ENCODE data around the gene BICD2. TPM values are rescaled to one million over a fixed set of nuclear protein-coding genes. Genes with fewer than 3 reads are reported as not detected.

Gene BICD2
- total and polyA plus RNA-seq, 10 of the 15 experiments (the other 5 are each of a cell fraction or from before 2014, with no cell fraction given) = 5.3 to 25.5 (median 14.4) TPM

DNA sequence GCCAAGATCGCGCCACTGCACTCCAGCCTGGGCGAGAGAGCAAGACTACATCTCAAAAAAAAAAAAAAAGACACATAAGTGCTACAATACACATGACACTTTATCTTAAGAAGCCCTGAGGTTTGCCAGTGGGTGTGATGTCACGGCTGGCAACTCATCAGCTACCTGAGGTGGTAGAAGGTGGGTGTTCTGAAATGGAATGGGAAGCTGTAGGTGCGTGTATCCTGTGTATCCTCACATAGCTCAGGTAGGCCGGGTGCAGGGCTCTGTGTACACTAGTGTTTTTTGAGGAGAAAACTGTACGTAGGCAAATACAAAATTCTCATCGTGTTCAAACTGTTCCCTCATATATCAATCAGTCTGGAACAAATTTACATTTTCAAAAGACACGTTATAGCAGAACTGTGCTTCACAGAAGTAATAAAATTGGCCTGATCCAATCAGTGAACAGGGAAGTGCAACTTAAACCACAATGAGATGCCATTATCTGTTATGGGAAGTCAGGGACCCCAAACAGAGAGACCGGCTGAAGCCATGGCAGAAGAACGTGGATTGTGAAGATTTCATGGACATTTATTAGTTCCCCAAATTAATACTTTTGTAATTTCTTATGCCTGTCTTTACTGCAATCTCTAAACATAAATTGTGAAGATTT is 10.4 kb downstream of the BICD2 start:
- peaks cover 6% of the 10 kb centered on the region; the same call in 2 of the 3 replicates for H3K9me3 ChIP-seq (replicated peaks; ENCODE audit: control insufficient read depth, insufficient read depth, low read length)
- no peak overlapping the region for H3K27ac ChIP-seq (ENCODE audit: control insufficient read depth, insufficient read depth)
- ATAC-seq (no peak), DNase-seq (ENCODE audit: low read depth, low spot score) (no peak), FAIRE-seq (no peak)
- H3K79me2 ChIP-seq (ENCODE audit: control insufficient read depth, insufficient read depth, low read length) = peaks cover 41% of the 10 kb centered on the region
- H3K36me3 ChIP-seq (ENCODE audit: control insufficient read depth in 2 of 2, insufficient read depth in 2 of 2, low read length in 1 of 2) = peaks cover 0 to 4% of the 10 kb centered on the region in 2 experiments; a peak in 1 of 4 replicates
- ChIA-PET RAD21 (ENCODE audit: unreplicated experiment) (no interaction called here), POLR2A (interaction anchor here (0.7 kb wide), 1 partner anchor 9 kb away, joined by 3 read pairs; no protein-coding TSS in a partner anchor), CTCF (no interaction called here), SMC1A (ENCODE audit: uncharacterized antibody, unreplicated experiment) (no interaction called here)
- peaks cover 6% of the 10 kb centered on the region for H3K4me1 ChIP-seq (ENCODE audit: control insufficient read depth, insufficient read depth, low read length)
- H4K20me1 ChIP-seq (ENCODE audit: control insufficient read depth, insufficient read depth) = no peaks in the 10 kb centered on the region
- in situ Hi-C loops (cut with MboI) = no loop called here
- intact Hi-C loops (cut with micrococcal nuclease; ENCODE audit: unreplicated experiment) = no loop called here
- TSS peak; percentile 45 for BruUV-seq (replicated peaks)
- 82% methylated on average over 11 of the region's 11 CpGs for WGBS (ENCODE audit: insufficient coverage, insufficient replicate concordance, low lambda C conversion rate, missing lambda C conversion rate)
- H3K9ac ChIP-seq (ENCODE audit: control insufficient read depth, insufficient read depth, low read length) = no peak overlapping the region
- no peak overlapping the region for H3K4me3 ChIP-seq
- no peak overlapping the region for H3K4me2 ChIP-seq (ENCODE audit: control insufficient read depth, insufficient read depth)
- H3K27me3 ChIP-seq (replicated peaks in 1 of 2; ENCODE audit: control insufficient read depth in 2 of 2, insufficient read depth in 2 of 2, low read length in 1 of 2) = no peaks in the 10 kb centered on the region
- no peak for TF ChIP-seq TCF3 (IDR thresholded peaks at IDR 0.05; ENCODE audit: borderline replicate concordance, insufficient read depth, low read depth, low read length)
- no peak for TF ChIP-seq MEF2B (IDR thresholded peaks at IDR 0.05; ENCODE audit: partially characterized antibody, poor library complexity, severe bottlenecking)
- no peak for TF ChIP-seq IRF4 (IDR thresholded peaks at IDR 0.05; ENCODE audit: low read depth, low read length)
- no peak for TF ChIP-seq CREB1 (IDR thresholded peaks at IDR 0.05; ENCODE audit: low read depth)
- TF ChIP-seq HDAC2 (IDR thresholded peaks at IDR 0.05) = no peak
- no peak for TF ChIP-seq MXI1 (IDR thresholded peaks at IDR 0.05; ENCODE audit: low read depth, low read length)
- TF ChIP-seq POLR2AphosphoS2 (IDR thresholded peaks at IDR 0.05; ENCODE audit: low read depth, low read length) = no peak
- no peak for TF ChIP-seq POU2F2 (IDR thresholded peaks at IDR 0.05; ENCODE audit: borderline replicate concordance, low read depth, low read length)
- TF ChIP-seq SREBF2 (IDR thresholded peaks at IDR 0.05; ENCODE audit: low read length) = no peak
- TF ChIP-seq, protein P1, sequence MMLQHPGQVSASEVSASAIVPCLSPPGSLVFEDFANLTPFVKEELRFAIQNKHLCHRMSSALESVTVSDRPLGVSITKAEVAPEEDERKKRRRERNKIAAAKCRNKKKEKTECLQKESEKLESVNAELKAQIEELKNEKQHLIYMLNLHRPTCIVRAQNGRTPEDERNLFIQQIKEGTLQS (IDR thresholded peaks at IDR 0.05; ENCODE audit: borderline replicate concordance, extremely low read depth, low read depth, low read length) = no peak
- no peak for TF ChIP-seq CHD4 (IDR thresholded peaks at IDR 0.05)
- TF ChIP-seq PML (IDR thresholded peaks at IDR 0.05; ENCODE audit: low read length) = no peak
- TF ChIP-seq E2F8 (IDR thresholded peaks at IDR 0.05; ENCODE audit: low read depth, partially characterized antibody) = no peak
- TF ChIP-seq MEF2A (IDR thresholded peaks at IDR 0.05; ENCODE audit: insufficient read depth, low read depth, low read length) = no peak
- no peak for TF ChIP-seq FOS (IDR thresholded peaks at IDR 0.05; ENCODE audit: borderline replicate concordance, extremely low read depth, insufficient read length)
- TF ChIP-seq, protein P2, sequence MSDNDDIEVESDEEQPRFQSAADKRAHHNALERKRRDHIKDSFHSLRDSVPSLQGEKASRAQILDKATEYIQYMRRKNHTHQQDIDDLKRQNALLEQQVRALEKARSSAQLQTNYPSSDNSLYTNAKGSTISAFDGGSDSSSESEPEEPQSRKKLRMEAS (IDR thresholded peaks at IDR 0.05; ENCODE audit: low read depth, low read length) = no peak
- no peak for TF ChIP-seq SUPT20H (IDR thresholded peaks at IDR 0.05; ENCODE audit: borderline replicate concordance, control insufficient read depth, low read depth, low read length)
- no peak for TF ChIP-seq SMAD1 (IDR thresholded peaks at IDR 0.05; ENCODE audit: low read depth, partially characterized antibody)
- no peak overlapping the region for H2AFZ ChIP-seq (ENCODE audit: control insufficient read depth, low read depth, low read length)
